HCT116 (cell line): ENCODE measurements around the gene MRPL33. TPM values are rescaled to one million over a fixed set of nuclear protein-coding genes. Genes with fewer than 3 reads are reported as not detected.

Experiments
- ATAC-seq: fragments of 200-7000 bp; cut with Tn5 transposase; 2 replicates; pipeline ENCODE4 v1.9.1; 2020; ENCODE audit warnings: mild to moderate bottlenecking, moderate library complexity
- BruUV-seq: library from RNA; stranded (reverse); fragments of 400-500 nt; replicated peaks from 2 replicates; lab custom pipeline; 2021; lab: Mats Ljungman, UMichigan
- CTCF ChIA-PET: fragments of 300-600 bp; sonication (Branson Sonifier 250); formaldehyde crosslinking; loops from one replicate; lab custom pipeline; 2021; ENCODE audit warnings: antibody characterized with exemption; lab: Charles Lee
- POLR2A ChIA-PET: fragments of 300-600, 350-600 bp; sonication (Branson Sonifier 250); formaldehyde crosslinking; loops from one replicate; lab custom pipeline; 2021; ENCODE audit warnings: antibody characterized with exemption; lab: Charles Lee
- RAD21 ChIA-PET, 2 experiments: fragments of 300-600 bp; sonication (Branson Sonifier 250); formaldehyde crosslinking; loops; one replicate each; lab custom pipeline; 2023; ENCODE audit warnings: low total read pairs in 2 of 2; ENCODE audit not compliant: uncharacterized antibody in 2 of 2, unreplicated experiment in 2 of 2, low non-redundant PET in 1 of 2; lab: Charles Lee
- DNase-seq: peaks from one replicate; pipeline ENCODE4 v3.0.0-alpha.2; 2010; ENCODE audit warnings: low read depth, low spot score
- H2AFZ ChIP-seq: fragments of 200-600 bp; shearing (Covaris generic), sonication (generic); 2 replicates; pipeline ENCODE4 v1.6.1; 2017; ENCODE audit warnings: low read depth, mixed run types, mixed read lengths, antibody characterized with exemption, low read length; ENCODE audit not compliant: poor library complexity, severe bottlenecking
- H3K27ac ChIP-seq: 2 replicates; pipeline ENCODE4 v1.5.1; 2012; ENCODE audit warnings: low read depth, low read length
- H3K27me3 ChIP-seq: fragments of 200-600 bp; sonication (generic); 2 replicates; pipeline ENCODE4 v1.6.1; 2016; ENCODE audit warnings: mixed run types, low read length, mixed read lengths; ENCODE audit not compliant: insufficient read depth
- H3K36me3 ChIP-seq, 2 experiments: fragments of 200-500 bp in 1 of 2; fragments of 200-600 bp in 1 of 2; sonication (Bioruptor generic) in 1 of 2; sonication (generic) in 1 of 2; 2 replicates each; pipeline versions ENCODE4 v1.5.1 to v1.6.1; 2014 to 2016; ENCODE audit warnings: low read length in 2 of 2, inconsistent platforms in 1 of 2, mixed read lengths in 1 of 2, mixed run types in 1 of 2; ENCODE audit not compliant: insufficient read depth in 2 of 2, control insufficient read depth in 1 of 2
- H3K4me1 ChIP-seq, 2 experiments: fragments of 200-600 bp in 1 of 2; sonication (generic) in 1 of 2; 2 replicates each; pipeline versions ENCODE4 v1.5.1 to v1.6.1; 2012 to 2017; ENCODE audit warnings: low read length in 2 of 2, inconsistent platforms in 1 of 2, mild to moderate bottlenecking in 1 of 2, mixed read lengths in 1 of 2, mixed run types in 1 of 2, moderate library complexity in 1 of 2; ENCODE audit not compliant: insufficient read depth in 2 of 2, control insufficient read depth in 1 of 2
- H3K4me2 ChIP-seq: fragments of 200-600 bp; sonication (generic); 2 replicates; pipeline ENCODE4 v1.6.1; 2017; ENCODE audit warnings: mixed run types, low read length, mixed read lengths
- H3K4me3 ChIP-seq, 2 experiments: fragments of 200-600 bp in 1 of 2; sonication (generic) in 1 of 2; replicated peaks in 1 of 2; 2 replicates each; pipeline ENCODE4 v1.5.1; 2011 to 2016; ENCODE audit warnings: low read length in 2 of 2, control low read depth in 1 of 2, low read depth in 1 of 2, mild to moderate bottlenecking in 1 of 2, mixed read lengths in 1 of 2, mixed run types in 1 of 2
- H3K79me2 ChIP-seq: fragments of 200-600 bp; sonication (generic); 2 replicates; pipeline ENCODE4 v1.6.1; 2017; ENCODE audit warnings: mild to moderate bottlenecking, mixed run types, low read length, moderate library complexity, mixed read lengths; ENCODE audit not compliant: insufficient read depth
- H3K9ac ChIP-seq: fragments of 200-600 bp; sonication (generic); 2 replicates; pipeline ENCODE4 v1.6.1; 2016; ENCODE audit warnings: low read length, mixed read lengths
- H3K9me2 ChIP-seq: fragments of 200-600 bp; sonication (generic), shearing (Covaris generic); 2 replicates; pipeline ENCODE4 v1.6.1; 2017; ENCODE audit warnings: mixed run types, mild to moderate bottlenecking, moderate library complexity; ENCODE audit not compliant: insufficient read depth
- H3K9me3 ChIP-seq, 2 experiments: fragments of 200-500 bp in 1 of 2; fragments of 200-600 bp in 1 of 2; sonication (Bioruptor generic) in 1 of 2; sonication (generic) in 1 of 2; 2 replicates each; pipeline ENCODE4 v1.6.1; 2014 to 2017; ENCODE audit warnings: low read length in 2 of 2, mixed read lengths in 2 of 2, inconsistent platforms in 1 of 2, low read depth in 1 of 2, mild to moderate bottlenecking in 1 of 2, mixed run types in 1 of 2, moderate library complexity in 1 of 2; ENCODE audit not compliant: control insufficient read depth in 1 of 2, insufficient read depth in 1 of 2
- H4K20me1 ChIP-seq: fragments of 200-600 bp; sonication (generic), shearing (Covaris generic); 2 replicates; pipeline ENCODE4 v1.6.1; 2017; ENCODE audit warnings: mixed run types, mild to moderate bottlenecking, moderate library complexity; ENCODE audit not compliant: insufficient read depth
- CBX3 ChIP-seq: IDR thresholded peaks from 2 replicates; pipeline ENCODE4 v1.6.1; 2012; ENCODE audit warnings: low read depth
- EGR1 ChIP-seq: IDR thresholded peaks from 2 replicates; pipeline ENCODE4 v1.6.1; 2012; ENCODE audit warnings: low read depth
- ELF1 ChIP-seq: IDR thresholded peaks from 2 replicates; pipeline ENCODE4 v1.6.1; 2012; ENCODE audit warnings: low read depth, borderline replicate concordance
- EZH2phosphoT487 ChIP-seq: fragments of 200-600 bp; IDR thresholded peaks from 2 replicates; pipeline ENCODE4 v1.6.1; 2018; ENCODE audit warnings: antibody characterized with exemption, borderline replicate concordance
- JUND ChIP-seq: IDR thresholded peaks from 2 replicates; pipeline ENCODE4 v1.6.1; 2012
- POLR2A ChIP-seq: IDR thresholded peaks from 2 replicates; pipeline ENCODE4 v1.7.0; 2011; ENCODE audit warnings: borderline replicate concordance; ENCODE audit not compliant: insufficient read depth, insufficient read length; ENCODE audit errors: extremely low read depth
- RAD21 ChIP-seq: IDR thresholded peaks from 2 replicates; pipeline ENCODE4 v1.6.1; 2012; ENCODE audit warnings: low read depth, mild to moderate bottlenecking
- SP1 ChIP-seq: IDR thresholded peaks from 2 replicates; pipeline ENCODE4 v1.6.1; 2012; ENCODE audit warnings: low read depth
- SRF ChIP-seq: IDR thresholded peaks from 2 replicates; pipeline ENCODE4 v1.6.1; 2012; ENCODE audit warnings: low read depth
- TCF7L2 ChIP-seq: IDR thresholded peaks from 2 replicates; pipeline ENCODE4 v1.7.0; 2011; ENCODE audit warnings: borderline replicate concordance, inconsistent platforms; ENCODE audit not compliant: insufficient read depth, insufficient read length; ENCODE audit errors: extremely low read depth
- ZFX ChIP-seq: fragments of 450-650 bp; IDR thresholded peaks from 2 replicates; pipeline ENCODE4 v1.6.1; 2017
- intact Hi-C: fragments of 100-400 bp; cut with micrococcal nuclease; formaldehyde crosslinking; loops from 2 replicates; pipeline ENCODE4 v1.10.0; 2022
- total RNA-seq: library from RNA; stranded (reverse); gene quantifications from one replicate; pipeline ENCODE4 v1.2.1, GENCODE V29; 2021; ENCODE audit not compliant: unreplicated experiment
- TF ChIP-seq, protein P1 (sequence below): IDR thresholded peaks from 2 replicates; pipeline ENCODE4 v1.6.1; 2012
- TF ChIP-seq, protein P2 (sequence below): IDR thresholded peaks from 2 replicates; pipeline ENCODE4 v1.6.1; 2012; ENCODE audit warnings: low read depth
- TF ChIP-seq, protein P3 (sequence below), 3 experiments: fragments of 200-600 bp in 1 of 3; sonication (generic) in 1 of 3; IDR thresholded peaks in 2 of 3; conservative IDR thresholded peaks in 1 of 3; 2 replicates each; pipeline ENCODE4 v1.5.1; 2012 to 2017; ENCODE audit warnings: low read depth in 2 of 3, low read length in 2 of 3, antibody characterized with exemption in 1 of 3, borderline replicate concordance in 1 of 3, control low read depth in 1 of 3, mild to moderate bottlenecking in 1 of 3, mixed read lengths in 1 of 3, mixed run types in 1 of 3, moderate library complexity in 1 of 3; ENCODE audit not compliant: insufficient read depth in 1 of 3

Gene MRPL33
- total RNA-seq, 1 experiment from 2014 or later = 66.3 TPM

DNA sequence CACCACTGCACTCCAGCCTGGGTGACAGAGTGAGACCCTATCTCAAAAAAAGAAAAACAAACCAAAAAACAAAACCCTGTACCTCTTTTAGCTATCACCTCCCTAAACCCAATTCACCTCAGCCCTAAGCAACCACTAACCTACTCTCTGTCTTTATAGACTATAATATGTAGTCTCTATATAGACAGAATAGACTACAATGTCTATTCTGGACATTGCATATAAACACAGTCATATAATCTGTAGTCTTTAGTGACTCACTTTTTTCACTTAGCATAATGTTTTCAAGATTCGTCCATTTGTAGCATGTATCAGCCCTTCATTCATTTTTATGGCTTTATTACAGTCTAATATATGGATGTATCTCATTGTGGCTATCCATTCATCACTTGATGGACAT, 37.2 kb upstream of the MRPL33 start:
- H3K9ac ChIP-seq = no peak overlapping the region
- BruUV-seq = no TSS peak
- H3K36me3 ChIP-seq = no peaks in the 10 kb centered on the region
- H3K79me2 ChIP-seq = no peaks in the 10 kb centered on the region
- H4K20me1 ChIP-seq = no peaks in the 10 kb centered on the region
- H3K27me3 ChIP-seq = no peaks in the 10 kb centered on the region
- ChIA-PET POLR2A (no interaction called here), CTCF (interaction anchor here (1.0 kb wide), 1 partner anchor 11 kb away, joined by 4 read pairs; no protein-coding TSS in a partner anchor), RAD21 (no interaction called here)
- no peak overlapping the region for H2AFZ ChIP-seq
- peaks cover 0 to 10% of the 10 kb centered on the region in 2 experiments; a peak in 1 of 4 replicates for H3K4me1 ChIP-seq
- no peaks in the 10 kb centered on the region for H3K9me3 ChIP-seq
- no peak overlapping the region for H3K4me2 ChIP-seq
- intact Hi-C loops = no loop called here
- no peak overlapping the region for H3K4me3 ChIP-seq
- ATAC-seq (no peak), DNase-seq (no peak)
- no peaks in the 10 kb centered on the region for H3K9me2 ChIP-seq
- no peak overlapping the region for H3K27ac ChIP-seq
- TF ChIP-seq CBX3 (no peak), ZFX (no peak), JUND (no peak), POLR2A (no peak), SRF (no peak), SP1 (no peak), RAD21 (no peak), ELF1 (no peak), EGR1 (no peak), TCF7L2 (no peak), EZH2phosphoT487 (no peak)
- TF ChIP-seq, protein P1, sequence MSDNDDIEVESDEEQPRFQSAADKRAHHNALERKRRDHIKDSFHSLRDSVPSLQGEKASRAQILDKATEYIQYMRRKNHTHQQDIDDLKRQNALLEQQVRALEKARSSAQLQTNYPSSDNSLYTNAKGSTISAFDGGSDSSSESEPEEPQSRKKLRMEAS = no peak
- TF ChIP-seq, protein P2, sequence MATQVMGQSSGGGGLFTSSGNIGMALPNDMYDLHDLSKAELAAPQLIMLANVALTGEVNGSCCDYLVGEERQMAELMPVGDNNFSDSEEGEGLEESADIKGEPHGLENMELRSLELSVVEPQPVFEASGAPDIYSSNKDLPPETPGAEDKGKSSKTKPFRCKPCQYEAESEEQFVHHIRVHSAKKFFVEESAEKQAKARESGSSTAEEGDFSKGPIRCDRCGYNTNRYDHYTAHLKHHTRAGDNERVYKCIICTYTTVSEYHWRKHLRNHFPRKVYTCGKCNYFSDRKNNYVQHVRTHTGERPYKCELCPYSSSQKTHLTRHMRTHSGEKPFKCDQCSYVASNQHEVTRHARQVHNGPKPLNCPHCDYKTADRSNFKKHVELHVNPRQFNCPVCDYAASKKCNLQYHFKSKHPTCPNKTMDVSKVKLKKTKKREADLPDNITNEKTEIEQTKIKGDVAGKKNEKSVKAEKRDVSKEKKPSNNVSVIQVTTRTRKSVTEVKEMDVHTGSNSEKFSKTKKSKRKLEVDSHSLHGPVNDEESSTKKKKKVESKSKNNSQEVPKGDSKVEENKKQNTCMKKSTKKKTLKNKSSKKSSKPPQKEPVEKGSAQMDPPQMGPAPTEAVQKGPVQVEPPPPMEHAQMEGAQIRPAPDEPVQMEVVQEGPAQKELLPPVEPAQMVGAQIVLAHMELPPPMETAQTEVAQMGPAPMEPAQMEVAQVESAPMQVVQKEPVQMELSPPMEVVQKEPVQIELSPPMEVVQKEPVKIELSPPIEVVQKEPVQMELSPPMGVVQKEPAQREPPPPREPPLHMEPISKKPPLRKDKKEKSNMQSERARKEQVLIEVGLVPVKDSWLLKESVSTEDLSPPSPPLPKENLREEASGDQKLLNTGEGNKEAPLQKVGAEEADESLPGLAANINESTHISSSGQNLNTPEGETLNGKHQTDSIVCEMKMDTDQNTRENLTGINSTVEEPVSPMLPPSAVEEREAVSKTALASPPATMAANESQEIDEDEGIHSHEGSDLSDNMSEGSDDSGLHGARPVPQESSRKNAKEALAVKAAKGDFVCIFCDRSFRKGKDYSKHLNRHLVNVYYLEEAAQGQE = no peak
- TF ChIP-seq, protein P3, sequence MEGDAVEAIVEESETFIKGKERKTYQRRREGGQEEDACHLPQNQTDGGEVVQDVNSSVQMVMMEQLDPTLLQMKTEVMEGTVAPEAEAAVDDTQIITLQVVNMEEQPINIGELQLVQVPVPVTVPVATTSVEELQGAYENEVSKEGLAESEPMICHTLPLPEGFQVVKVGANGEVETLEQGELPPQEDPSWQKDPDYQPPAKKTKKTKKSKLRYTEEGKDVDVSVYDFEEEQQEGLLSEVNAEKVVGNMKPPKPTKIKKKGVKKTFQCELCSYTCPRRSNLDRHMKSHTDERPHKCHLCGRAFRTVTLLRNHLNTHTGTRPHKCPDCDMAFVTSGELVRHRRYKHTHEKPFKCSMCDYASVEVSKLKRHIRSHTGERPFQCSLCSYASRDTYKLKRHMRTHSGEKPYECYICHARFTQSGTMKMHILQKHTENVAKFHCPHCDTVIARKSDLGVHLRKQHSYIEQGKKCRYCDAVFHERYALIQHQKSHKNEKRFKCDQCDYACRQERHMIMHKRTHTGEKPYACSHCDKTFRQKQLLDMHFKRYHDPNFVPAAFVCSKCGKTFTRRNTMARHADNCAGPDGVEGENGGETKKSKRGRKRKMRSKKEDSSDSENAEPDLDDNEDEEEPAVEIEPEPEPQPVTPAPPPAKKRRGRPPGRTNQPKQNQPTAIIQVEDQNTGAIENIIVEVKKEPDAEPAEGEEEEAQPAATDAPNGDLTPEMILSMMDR (IDR thresholded peaks at IDR 0.05 in 2 of 3, conservative IDR thresholded peaks at IDR 0.05 in 1 of 3; ENCODE audit: borderline replicate concordance in 1 of 3, insufficient read depth in 1 of 3, low read depth in 2 of 3, low read length in 2 of 3) = no peak
